Stomach (tissue), 4 donors: ENCODE data around the gene SLC25A26.

ENCODE experiments used
- CTCF ChIP-seq, 7 experiments: fragments of 450-650 bp in 4 of 7; fragments of 200-600 bp in 3 of 7; sonication (generic) in 3 of 7; IDR thresholded peaks; one replicate each; pipeline ENCODE4 v1.5.1; 2016 to 2019; ENCODE audit warnings: antibody characterized with exemption in 7 of 7, control low read depth in 2 of 7, mild to moderate bottlenecking in 1 of 7
- POLR2A ChIP-seq, 4 donors: fragments of 450-650 bp; IDR thresholded peaks; one replicate each; pipeline ENCODE4 v1.6.1; 2016; ENCODE audit warnings: antibody characterized with exemption in 4 of 4, control low read depth in 2 of 4, mild to moderate bottlenecking in 1 of 4, moderate library complexity in 1 of 4
- POLR2AphosphoS5 ChIP-seq, 3 donors: sonication (generic); formaldehyde crosslinking; IDR thresholded peaks; one replicate each; pipeline ENCODE4 v1.6.1; 2016; ENCODE audit warnings: antibody characterized with exemption in 3 of 3

- TF ChIP-seq POLR2AphosphoS5 (IDR thresholded peaks at IDR 0.05) (no peak), CTCF (IDR thresholded peaks at IDR 0.05) (no peak), POLR2A (IDR thresholded peaks at IDR 0.05) (no peak)
Measured at GRCh38 chr3:66206806-66207205, 14.0 kb upstream of the SLC25A26 start.
